ENCODE results near the gene DNAAF8. TPM values are rescaled to one million over a fixed set of nuclear protein-coding genes. Genes with fewer than 3 reads are reported as not detected.

DNAAF8 gene
- total RNA-seq, 1 donor from 2014 or later, result not detected

DNA sequence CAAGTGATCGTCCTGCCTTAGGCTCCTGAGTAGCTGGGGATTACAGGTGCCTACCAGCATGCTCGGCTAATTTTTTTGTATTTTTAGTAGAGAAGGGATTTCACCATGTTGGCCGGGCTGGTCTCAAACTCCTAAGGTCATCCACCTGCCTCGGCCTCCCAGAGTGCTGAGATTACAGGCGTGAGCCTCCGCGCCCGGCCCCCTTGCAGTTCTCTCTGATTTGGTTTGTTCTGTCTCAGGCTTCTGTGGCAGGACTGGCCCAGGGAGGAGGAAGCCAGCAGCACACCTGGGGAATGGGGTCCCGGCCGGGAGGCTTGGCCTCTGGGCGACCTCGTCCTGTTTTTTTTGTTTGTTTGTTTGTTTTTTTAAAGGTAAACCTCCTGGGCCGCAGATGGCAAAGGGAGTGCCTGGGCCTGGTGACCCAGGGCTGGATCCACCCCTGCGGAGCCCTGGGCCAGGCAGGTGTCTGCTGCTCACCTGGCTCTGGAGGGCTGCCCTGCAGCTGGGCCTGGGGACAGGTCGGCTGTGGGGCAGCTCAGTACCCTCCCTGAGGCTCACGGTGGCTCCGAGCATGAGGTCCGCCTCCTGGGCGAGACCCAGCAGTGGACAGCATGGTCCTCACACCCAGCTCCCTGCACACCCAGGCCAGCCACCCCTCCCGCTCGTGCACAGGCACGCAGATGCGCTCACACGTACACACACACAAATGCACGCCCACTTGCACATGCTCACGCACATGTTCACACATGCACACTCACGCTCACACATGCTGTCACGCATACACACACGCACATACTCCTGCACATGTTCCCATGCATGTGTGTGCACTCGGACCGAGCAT lies 44.3 kb upstream of the DNAAF8 start:
- no peaks in the 10 kb centered on the region for H3K4me1 ChIP-seq
- no peaks in the 10 kb centered on the region for H3K4me1 Mint-ChIP-seq
- H3K36me3 ChIP-seq, result no peaks in the 10 kb centered on the region
- no peak overlapping the region for H3K4me2 ChIP-seq
- H3K79me2 ChIP-seq (ENCODE audit: low read depth), result peaks cover 13% of the 10 kb centered on the region
- no peak overlapping the region for H3K4me3 Mint-ChIP-seq
- H3K27ac ChIP-seq, result no peak overlapping the region
- peak overlapping the region; percentile 81 for H3K27ac Mint-ChIP-seq
- TF ChIP-seq EZH2phosphoT487 (IDR thresholded peaks at IDR 0.05), result no peak
- TF ChIP-seq EZH2 (IDR thresholded peaks at IDR 0.05), result no peak
- TF ChIP-seq, protein P1, sequence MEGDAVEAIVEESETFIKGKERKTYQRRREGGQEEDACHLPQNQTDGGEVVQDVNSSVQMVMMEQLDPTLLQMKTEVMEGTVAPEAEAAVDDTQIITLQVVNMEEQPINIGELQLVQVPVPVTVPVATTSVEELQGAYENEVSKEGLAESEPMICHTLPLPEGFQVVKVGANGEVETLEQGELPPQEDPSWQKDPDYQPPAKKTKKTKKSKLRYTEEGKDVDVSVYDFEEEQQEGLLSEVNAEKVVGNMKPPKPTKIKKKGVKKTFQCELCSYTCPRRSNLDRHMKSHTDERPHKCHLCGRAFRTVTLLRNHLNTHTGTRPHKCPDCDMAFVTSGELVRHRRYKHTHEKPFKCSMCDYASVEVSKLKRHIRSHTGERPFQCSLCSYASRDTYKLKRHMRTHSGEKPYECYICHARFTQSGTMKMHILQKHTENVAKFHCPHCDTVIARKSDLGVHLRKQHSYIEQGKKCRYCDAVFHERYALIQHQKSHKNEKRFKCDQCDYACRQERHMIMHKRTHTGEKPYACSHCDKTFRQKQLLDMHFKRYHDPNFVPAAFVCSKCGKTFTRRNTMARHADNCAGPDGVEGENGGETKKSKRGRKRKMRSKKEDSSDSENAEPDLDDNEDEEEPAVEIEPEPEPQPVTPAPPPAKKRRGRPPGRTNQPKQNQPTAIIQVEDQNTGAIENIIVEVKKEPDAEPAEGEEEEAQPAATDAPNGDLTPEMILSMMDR (IDR thresholded peaks at IDR 0.05), result no peak
- peaks cover 13% of the 10 kb centered on the region for H4K20me1 ChIP-seq (ENCODE audit: low read depth)
- H2AFZ ChIP-seq (replicated peaks), result no peak overlapping the region
- no peaks in the 10 kb centered on the region for H3K9me3 Mint-ChIP-seq
- no peak overlapping the region for H3K9ac ChIP-seq
- H3F3A ChIP-seq (ENCODE audit: low read depth), result peaks cover 13% of the 10 kb centered on the region
- no peak for DNase-seq (ENCODE audit: low spot score)
- peaks cover 3% of the 10 kb centered on the region for H3K27me3 Mint-ChIP-seq (ENCODE audit: insufficient read depth, low read depth)
- no peaks in the 10 kb centered on the region for H3K9me3 ChIP-seq (ENCODE audit: low read depth)
- no peaks in the 10 kb centered on the region for H3K27me3 ChIP-seq
- peaks cover under 1% of the 10 kb centered on the region for H3K36me3 Mint-ChIP-seq
- no peak overlapping the region for H3K4me3 ChIP-seq

- no peak for DNase-seq (ENCODE audit: low spot score)
- no peaks in the 10 kb centered on the region for H3K4me1 Mint-ChIP-seq
- H3K4me1 ChIP-seq, result no peaks in the 10 kb centered on the region
- no peak overlapping the region for H2AFZ ChIP-seq (replicated peaks)
- no peaks in the 10 kb centered on the region for H3K9me3 Mint-ChIP-seq
- peak overlapping the region; percentile 60 for H3K27ac Mint-ChIP-seq
- peaks cover 7% of the 10 kb centered on the region for H3K27me3 Mint-ChIP-seq (ENCODE audit: insufficient read depth, low read depth)
- no peaks in the 10 kb centered on the region for H3K36me3 ChIP-seq
- no peak overlapping the region for H3K4me2 ChIP-seq
- H3K27ac ChIP-seq, result no peak overlapping the region
- H3K9me3 ChIP-seq (ENCODE audit: low read depth), result no peaks in the 10 kb centered on the region
- H3K79me2 ChIP-seq (ENCODE audit: low read depth), result peaks cover 13% of the 10 kb centered on the region
- H3K9ac ChIP-seq, result no peak overlapping the region
- H4K20me1 ChIP-seq (ENCODE audit: low read depth), result peaks cover 17% of the 10 kb centered on the region
- H3K27me3 ChIP-seq, result no peaks in the 10 kb centered on the region
- H3K4me3 Mint-ChIP-seq, result peak overlapping the region; percentile 59
- H3K36me3 Mint-ChIP-seq, result no peaks in the 10 kb centered on the region
- TF ChIP-seq EZH2phosphoT487 (IDR thresholded peaks at IDR 0.05) (no peak), EZH2 (IDR thresholded peaks at IDR 0.05) (no peak)
- TF ChIP-seq, protein P1 (IDR thresholded peaks at IDR 0.05), result no peak
- H3K4me3 ChIP-seq, result no peak overlapping the region
- peaks cover 19% of the 10 kb centered on the region for H3F3A ChIP-seq (ENCODE audit: low read depth)
Measured at GRCh38 chr16:4690946-4691665, 43.2 kb upstream of the DNAAF8 start.

DNA sequence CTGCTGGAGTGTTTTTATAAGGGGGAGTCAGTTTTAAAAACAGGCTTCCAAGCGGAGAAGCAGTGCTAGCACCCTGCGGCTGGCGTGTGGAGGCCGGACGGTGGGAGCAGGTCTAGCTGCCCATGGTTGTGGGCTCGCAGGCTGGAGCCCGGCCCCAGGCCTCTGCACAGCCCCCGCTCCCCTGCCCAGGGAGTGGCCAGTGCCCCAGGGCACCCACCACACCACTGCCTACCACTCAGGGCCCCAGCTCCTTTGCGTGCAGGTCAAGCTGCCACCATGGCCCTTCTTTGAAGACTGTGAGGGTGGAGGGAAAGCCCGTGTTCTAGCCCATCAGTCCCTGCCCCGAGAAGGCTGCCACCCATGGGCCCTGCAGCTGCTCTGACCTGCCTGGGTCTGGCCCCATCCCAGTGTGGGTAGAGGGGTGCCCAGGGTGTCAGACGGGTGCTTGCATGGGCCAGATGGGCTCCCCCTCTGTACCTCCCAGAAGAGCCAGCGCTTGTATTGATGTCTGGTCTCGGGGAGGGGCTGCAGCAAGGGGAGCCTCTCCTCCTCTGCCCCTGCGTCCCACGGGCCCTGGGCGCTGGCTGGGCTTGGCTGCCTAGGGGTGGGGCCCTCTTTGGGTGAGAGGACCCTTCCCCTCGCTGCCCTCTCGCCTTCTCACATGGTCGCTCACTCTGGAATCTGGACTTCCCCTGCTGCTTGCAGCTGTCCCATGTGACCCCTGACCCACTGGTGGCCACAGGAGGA lies 42.5 kb upstream of the DNAAF8 start:
- no peaks in the 10 kb centered on the region for H3K36me3 Mint-ChIP-seq
- H3K4me3 Mint-ChIP-seq, result peak overlapping the region; percentile 59
- TF ChIP-seq, protein P1 (IDR thresholded peaks at IDR 0.05), result no peak
- TF ChIP-seq EZH2 (IDR thresholded peaks at IDR 0.05) (no peak), EZH2phosphoT487 (IDR thresholded peaks at IDR 0.05) (no peak)
- peak overlapping the region; percentile 60 for H3K27ac Mint-ChIP-seq
- Histone ChIP-seq H3F3A (ENCODE audit: low read depth) (peaks cover 19% of the 10 kb centered on the region), H3K79me2 (ENCODE audit: low read depth) (peaks cover 13% of the 10 kb centered on the region), H3K4me3 (no peak overlapping the region), H3K9me3 (ENCODE audit: low read depth) (no peaks in the 10 kb centered on the region), H3K36me3 (no peaks in the 10 kb centered on the region), H3K4me2 (no peak overlapping the region), H4K20me1 (ENCODE audit: low read depth) (peaks cover 17% of the 10 kb centered on the region), H3K27me3 (no peaks in the 10 kb centered on the region), H3K27ac (no peak overlapping the region), H2AFZ (replicated peaks) (no peak overlapping the region), H3K9ac (no peak overlapping the region), H3K4me1 (no peaks in the 10 kb centered on the region)
- H3K4me1 Mint-ChIP-seq, result no peaks in the 10 kb centered on the region
- no peak for DNase-seq (ENCODE audit: low spot score)
- H3K27me3 Mint-ChIP-seq (ENCODE audit: insufficient read depth, low read depth), result peaks cover 7% of the 10 kb centered on the region
- H3K9me3 Mint-ChIP-seq, result no peaks in the 10 kb centered on the region

Measured in neural progenitor cell (in vitro differentiated cells).